ENCODE data around the gene TMEM184B. TPM values are rescaled to one million over a fixed set of nuclear protein-coding genes. Genes with fewer than 3 reads are reported as not detected.

Gene TMEM184B
- polyA plus RNA-seq, 4 donors: 37.9 to 45.4 (median 40.9) TPM

DNA sequence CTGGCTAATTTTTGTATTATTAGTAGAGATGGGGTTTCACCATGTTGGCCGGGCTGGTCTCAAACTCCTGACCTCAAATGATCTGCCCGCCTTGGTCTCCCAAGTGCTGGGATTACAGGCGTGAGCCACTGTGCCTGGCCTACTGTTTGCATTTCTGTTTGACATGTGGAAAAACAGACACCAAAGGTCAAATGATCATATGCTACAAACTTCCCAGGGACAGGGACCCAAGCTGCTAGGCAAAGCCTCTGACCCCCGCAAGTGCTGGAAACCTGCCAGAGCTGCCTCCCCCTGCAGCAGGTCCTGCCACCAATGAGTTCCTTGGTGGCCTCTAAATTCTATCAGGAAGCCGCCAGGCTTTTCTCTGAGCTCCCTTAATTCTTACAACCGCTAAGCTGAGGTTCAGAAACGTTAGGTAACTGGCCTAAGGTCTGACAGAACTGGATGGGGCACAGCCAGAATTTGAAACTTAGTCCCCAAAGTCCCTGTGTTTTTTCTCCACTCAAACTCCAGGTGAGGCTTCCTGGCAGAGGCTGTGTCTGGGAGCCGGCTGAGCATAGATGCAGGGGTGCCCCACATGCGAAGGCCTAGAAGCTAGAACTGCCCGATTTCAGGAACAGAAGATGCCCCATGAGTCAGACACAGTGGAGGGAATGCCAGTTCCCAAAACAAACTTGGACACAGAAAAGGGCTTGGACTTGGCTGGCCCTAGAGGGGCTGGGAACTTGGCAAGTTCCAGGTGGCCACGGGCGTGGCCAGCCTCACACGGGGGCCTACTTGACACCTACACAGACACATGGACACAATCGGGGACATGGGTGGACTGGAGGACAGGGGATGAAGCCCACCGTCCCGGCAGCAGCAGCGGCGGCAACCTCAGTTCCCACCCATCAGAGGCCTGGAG, 37.1 kb upstream of the TMEM184B start:
- no peak for DNase-seq (ENCODE audit: low read depth in 4 of 4, low spot score in 3 of 4)

DNA sequence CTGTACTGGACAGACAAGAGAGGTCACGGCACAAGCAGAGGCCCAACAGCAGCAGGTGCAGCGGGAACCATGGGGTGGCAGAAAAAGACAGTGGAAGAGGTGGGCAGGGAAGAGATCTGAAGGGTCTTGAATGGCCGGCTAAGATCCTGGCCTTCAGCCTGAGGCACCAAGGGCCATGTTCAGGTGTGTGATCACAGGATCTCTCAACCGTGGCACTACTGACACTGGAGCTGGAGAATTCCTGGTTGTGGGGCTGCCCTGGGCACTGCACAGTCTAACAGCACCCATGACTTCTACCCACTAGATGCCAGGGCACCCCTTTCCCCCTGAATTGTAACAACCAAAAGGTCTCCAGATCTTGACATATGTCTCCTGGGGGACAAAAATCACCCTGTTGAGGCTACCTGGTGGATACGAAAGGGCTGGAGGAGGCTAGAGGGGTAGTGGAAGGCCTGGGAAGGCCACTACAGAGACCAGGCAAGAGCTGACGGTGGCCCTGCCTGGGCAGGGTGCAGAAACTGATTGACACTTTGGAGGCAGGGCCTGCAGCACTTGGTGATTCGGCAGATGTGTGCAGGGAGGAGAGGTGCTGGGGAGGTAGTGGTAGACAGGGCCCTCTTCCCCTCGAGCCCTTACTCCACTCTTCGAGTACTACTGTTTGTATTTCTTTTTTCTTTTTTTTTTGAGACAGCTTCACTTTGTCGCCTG, 36.1 kb upstream of the TMEM184B start:
- no peak for DNase-seq (ENCODE audit: low read depth in 4 of 4, low spot score in 3 of 4)

DNA sequence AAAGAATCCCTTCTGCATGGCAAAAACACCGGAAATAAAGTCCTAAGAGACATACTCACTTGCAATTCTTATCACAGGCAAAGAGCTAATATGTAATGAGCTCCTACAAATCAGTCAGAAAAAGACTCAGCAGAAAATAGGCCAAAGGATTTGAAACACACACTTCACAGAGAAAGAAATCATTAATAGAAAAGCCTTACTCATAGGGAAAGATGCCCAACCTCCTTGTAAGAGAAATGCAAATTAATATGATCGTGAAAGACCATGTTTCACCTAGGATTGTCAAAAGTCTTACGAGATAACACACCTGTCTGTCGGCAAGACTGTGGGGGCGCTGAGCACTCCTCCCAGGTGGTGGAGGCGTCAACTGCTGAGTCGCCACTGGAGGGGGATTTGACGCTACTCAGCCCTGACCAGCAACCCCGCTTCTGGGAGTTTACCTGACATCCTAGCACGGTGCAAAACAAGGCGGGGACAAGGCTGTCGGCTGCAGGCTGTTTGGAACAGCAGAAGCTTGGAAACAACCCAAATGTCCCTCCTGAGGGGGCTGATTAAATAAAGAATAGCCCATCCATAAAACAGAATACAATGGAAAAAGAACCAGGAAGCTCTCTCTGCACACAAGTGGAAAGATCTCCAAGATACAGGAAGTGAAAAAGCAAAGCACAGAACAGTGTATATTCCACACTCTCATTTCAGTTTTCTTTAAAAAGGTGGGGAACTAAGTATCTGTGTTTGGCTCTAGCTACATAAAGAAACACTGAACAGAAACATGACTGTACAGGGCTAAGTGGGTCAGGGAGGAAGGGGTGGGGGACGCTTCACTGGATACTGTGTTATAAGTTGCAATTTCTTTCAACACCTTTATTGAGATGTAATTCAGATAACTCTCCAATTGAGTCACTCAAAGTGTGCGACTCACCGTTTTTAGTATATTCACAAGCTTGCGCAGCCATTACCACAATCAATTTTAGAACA, 33.0 kb upstream of the TMEM184B start:
- no peak for DNase-seq (ENCODE audit: low read depth in 4 of 4, low spot score in 3 of 4)

DNA sequence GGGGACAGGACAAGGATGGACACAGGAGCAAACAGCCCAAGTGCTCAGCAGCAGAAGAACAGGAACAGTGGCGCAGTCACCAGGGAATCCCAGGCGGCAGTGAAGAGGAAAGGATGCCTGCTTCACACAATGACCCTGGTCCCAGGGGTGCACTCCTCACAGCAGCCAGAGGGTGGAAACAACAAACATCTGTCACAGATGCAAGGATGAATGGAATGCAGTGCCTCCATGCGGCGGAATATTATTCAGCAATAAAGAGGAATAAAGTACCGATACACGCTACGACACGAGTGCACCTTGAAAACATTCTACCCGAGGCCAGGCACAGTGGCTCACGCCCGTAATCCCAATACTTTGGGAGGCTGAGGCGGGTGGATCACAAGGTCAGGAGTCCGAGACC, 31.7 kb upstream of the TMEM184B start:
- no peak for DNase-seq (ENCODE audit: low read depth in 4 of 4, low spot score in 3 of 4)

DNA sequence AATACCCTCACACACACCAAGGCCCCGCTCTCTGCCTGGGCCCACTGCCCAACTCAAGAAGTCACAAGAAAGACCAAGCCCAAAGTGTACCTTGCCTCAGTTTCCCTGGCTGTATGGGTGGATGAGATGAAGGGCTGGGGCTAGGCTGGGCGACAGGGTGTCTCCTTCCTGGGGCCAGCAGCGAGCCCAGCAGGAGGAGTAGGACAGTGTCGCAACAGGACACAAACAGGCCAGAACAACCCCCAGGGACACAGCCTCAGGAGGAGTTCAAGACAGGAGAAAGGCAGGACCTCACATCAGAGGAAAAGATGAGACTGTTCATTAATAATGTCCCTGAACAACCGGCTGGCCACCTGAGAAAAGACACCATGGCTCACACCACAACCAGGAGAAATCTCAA, 31.2 kb upstream of the TMEM184B start:
- DNase-seq (ENCODE audit: low read depth in 4 of 4, low spot score in 3 of 4): no peak

DNA sequence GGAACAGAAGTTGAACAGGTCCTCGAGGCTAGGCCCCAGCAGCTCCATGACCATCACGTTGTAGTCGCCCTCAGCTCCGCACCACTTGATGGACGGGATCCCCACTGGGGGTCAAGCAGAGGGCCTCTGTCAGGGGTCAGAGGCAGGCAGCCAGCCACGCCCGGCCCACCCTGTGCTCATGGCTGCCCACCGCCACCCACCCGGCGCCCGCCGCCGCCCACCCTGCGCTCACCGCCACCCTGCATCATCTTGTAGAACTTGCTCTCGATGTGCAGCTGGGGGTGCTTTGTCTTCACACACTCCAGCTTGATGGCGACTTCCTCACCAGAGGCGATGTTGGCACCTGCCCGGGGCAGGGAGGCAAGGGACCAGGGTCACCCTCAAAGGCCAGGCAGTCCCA, 30.1 kb upstream of the TMEM184B start:
- DNase-seq (ENCODE audit: low read depth in 4 of 4, low spot score in 3 of 4): no peak

DNA sequence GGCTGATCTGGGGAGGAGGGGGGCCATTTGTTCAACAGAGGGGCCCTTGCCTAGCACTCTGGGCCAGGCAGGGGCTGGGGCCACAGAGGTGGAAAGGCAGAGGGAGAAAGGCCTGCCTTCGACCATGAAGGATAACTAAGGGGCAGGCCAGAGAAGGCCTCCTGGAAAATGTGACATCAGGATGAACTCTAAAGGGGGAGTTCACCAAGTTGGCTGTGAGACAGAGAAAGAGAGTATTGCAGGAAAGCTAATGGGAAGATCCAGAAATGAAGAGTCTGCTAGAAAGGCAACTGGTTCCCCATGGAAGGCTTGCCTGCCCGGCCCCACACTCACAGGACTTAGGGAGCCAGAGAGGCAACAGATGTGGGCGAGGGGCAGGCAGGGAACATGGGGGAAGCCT, 28.1 kb upstream of the TMEM184B start:
- DNase-seq (ENCODE audit: low read depth in 4 of 4, low spot score in 3 of 4): no peak

DNA sequence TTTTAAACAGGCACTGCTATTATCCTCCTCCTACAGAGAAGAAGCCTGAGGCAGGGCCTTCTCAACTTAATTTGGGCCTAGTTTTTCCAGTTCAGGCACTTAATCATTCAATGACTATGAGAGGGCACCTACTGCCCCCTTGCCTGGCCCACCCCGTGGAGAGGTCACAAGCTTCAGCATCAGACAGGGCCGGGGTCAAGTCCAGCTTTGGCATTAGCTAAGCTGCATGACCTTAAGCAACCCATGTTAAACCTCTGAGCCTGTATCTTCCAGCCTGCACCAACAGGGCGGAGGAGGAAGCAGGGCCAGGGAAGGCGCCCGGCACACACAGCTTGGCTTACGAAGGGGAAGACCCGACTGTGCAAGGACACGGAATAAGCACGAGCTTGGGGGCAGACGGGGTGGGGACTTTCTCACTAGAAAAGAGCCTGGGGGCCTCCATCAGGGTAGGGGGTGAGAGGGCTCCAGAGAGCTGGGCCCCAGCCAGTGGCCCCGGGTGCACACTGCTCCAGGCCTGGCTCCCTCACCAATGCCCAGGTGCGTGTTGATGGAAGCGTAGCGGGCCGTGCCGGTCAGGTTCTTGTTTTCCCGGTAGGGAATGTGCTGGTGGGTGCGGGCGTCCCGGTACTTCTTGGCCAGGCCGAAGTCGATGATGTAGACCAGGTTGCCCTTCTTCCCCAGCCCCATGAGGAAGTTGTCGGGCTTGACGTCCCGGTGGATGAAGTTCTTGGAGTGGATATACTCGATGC, 27.6 kb upstream of the TMEM184B start:
- DNase-seq (ENCODE audit: low read depth in 4 of 4, low spot score in 3 of 4): no peak

DNA sequence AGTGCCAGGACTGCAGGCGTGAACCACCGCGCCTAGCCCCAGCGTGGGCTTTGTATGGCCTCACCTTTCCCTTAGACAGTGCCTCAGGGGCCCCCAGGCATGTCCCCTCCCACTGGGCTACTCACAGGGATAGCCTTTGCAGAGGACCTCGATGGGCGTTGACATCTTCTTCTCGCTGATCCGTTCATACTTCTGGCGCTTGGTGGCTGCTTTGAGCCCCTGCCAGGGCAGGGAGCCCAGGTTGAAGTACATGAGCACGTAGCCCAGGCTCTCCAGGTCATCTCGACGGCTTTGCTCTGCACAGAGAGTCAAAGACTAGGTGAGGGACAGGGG, 26.9 kb upstream of the TMEM184B start:
- no peak for DNase-seq (ENCODE audit: low read depth in 4 of 4, low spot score in 3 of 4)

DNA sequence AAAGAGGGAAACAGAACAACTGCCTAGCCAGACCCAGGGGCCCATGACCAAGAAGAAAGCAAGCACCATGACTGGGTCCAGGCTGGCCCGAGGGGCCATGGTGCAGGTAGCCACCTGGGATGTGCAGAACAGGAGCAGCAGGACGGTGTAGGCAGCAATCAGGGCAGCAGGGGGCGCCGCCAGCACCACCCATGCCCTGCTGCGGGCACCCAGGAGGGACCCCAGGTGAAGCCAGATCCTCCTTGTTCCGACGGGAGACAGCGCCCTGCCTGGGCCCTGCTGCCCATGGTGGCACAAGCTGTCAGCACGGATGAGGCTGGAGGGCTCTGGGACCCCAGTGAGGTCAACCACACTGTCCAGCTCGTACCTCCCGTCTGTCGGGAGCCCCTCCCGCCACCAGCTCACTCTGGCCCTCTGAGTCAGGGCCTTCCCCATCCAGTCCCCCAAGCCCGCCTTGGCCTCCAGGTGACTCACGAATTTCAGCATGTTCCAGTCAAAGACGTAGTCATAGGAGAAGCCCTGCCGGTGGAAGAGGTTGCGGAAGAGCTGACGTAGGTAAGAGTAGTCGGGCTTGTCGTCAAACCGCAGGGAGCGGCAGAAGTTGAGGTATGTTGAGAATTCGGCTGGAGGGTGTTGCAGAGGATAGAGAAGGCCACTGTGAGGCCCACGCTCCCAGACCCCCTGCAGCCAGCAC, 25.6 kb upstream of the TMEM184B start:
- DNase-seq (ENCODE audit: low read depth in 4 of 4, low spot score in 3 of 4): no peak

DNA sequence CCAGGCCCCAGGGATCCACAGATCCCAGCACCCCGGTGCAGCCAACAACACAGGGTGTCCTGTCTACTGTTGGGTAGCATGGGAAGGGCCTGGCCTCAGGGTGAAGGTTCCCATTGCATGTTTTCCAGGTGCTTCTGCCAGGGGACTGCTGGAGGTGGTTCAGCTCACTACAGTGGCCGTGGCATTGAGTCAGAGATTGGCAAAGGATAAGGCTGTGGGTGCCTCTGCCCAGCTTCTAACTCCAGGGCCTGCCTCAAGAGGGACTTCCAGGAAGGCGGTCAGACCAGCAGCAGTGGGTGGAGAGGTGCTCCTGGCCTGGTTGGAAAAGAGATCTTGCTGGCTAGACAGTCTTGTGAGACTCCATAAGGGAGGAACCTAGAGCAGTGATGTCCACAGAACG, 23.6 kb upstream of the TMEM184B start:
- DNase-seq (ENCODE audit: low read depth in 4 of 4, low spot score in 3 of 4): no peak

DNA sequence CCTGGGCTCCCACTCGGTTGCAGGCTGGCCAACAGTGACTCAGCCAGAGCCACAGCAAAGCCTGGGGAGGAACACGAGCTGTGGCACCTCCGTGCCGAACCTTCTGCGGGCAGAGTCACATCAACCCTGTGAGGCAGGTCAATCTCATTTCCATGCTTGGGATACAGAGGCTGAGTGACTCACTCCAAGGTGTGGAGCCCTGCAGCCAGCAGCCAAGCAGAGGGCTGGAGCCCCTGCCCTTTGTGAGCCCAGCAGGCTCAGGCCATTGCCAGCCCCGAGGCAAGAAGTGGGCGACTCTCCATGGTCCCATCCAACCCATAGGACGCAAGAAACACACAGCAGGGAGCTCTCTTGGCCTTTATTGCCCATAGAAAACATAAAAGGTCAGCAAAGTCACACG, 23.1 kb upstream of the TMEM184B start:
- no peak for DNase-seq (ENCODE audit: low read depth in 4 of 4, low spot score in 3 of 4)

DNA sequence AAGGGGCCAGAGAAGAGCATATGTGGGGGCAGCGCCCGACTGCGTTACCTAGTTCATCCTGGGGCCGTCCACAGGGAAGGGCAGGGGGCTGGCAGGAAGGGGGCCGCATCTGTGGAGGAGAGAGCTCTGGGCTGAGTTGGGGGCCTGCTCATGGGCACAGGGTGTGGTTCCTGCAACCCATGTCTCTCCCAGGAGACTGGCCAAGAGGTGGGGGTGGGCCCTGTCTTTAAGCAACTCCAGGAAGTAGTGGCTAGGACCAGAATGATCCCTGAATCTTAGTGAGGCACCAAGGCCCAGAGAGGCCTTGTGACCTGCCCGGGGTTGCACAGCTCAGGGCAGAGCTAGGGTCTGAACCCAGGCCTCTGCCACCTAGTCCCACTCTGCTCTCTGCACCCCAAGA, 22.5 kb upstream of the TMEM184B start:
- no peak for DNase-seq (ENCODE audit: low read depth in 4 of 4, low spot score in 3 of 4)

DNA sequence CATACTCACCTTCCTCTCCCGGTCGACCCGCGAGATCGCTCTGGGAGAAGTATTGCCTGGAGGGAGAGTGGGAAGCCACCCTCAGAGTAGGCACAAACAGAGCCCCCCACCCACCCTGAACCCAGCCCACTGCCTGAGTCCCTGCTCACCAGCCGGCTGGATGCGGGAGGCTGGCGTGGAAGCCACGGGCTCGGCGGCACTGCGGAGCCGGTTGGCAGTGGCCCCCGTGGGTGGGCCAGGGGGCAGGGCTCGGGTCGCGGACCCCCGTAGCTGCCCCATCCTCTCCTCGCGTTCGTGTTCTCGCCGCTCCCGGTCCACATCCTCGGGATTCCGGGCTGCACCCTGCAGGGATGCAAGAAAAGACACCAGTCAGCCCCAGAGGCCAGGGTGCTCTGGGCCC, 21.4 kb upstream of the TMEM184B start:
- no peak for DNase-seq (ENCODE audit: low read depth in 4 of 4, low spot score in 3 of 4)

DNA sequence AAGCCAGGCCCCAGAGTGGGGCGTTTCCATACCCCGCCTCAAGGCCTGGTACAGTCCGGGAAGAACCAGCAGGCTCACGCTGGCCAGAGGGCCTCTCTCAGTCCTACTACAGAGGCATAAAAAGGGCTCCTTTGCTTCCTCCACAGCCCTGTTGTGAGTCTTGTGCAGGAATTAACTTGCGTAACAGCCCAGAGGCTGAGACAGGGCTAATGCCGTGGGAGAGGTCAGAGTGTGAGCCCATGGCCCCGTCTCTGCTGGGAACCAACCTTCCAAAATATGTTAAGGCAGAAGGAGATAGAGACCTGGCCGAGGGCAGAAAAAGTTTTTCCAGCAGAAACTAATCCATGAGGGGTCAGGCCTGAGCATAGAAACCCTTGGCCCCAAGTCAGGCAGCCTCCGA, 19.9 kb upstream of the TMEM184B start:
- DNase-seq (ENCODE audit: low read depth in 4 of 4, low spot score in 3 of 4): no peak

DNA sequence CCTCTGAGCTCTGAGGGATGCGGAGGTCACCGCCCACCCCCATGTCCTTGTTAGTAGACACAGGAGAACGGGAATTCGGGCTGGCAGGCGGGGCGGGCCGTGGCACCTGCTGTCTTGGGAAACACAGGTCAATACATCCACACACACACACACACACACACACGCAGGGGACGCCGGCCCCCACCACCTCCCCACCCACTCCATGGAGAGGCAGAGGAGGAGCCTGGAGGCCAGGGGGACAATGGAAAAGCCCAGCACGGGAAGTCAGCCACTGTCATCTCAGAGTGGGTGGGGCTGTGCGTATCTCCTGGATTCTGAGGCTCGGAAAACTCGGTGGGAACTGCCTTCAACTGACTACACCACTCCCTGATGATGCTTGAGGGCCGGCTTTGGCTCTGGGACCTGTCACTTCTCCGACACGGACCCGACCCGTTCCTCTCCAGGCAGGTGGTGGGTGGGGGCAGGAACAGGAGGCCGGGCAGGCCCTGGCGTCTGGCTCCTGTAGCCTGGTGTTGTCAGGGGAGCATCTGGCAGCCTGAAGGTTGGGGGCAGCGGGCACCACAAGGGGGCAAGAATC, 18.5 kb upstream of the TMEM184B start:
- DNase-seq (ENCODE audit: low read depth in 4 of 4, low spot score in 3 of 4): no peak

DNA sequence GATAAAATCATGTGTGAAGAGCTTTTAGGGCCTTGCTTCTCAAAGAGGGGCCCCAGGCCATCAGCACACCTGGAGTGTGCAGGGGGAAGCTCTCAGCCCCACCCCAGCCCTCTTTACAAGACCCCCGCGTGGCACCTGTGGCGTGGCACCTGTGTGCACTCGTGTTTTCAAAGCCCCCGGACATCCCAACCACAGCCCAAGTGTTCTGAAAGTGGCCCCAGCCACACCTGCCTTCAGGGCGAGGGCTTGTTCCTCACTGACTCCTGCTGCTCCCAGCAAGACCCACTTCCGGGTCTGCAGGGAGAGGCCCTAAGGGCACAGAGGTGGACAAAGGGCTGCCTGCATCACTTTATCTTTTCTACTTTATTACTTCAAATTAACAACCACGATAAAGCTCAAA, 17.5 kb upstream of the TMEM184B start:
- DNase-seq (ENCODE audit: low read depth in 4 of 4, low spot score in 3 of 4): no peak

DNA sequence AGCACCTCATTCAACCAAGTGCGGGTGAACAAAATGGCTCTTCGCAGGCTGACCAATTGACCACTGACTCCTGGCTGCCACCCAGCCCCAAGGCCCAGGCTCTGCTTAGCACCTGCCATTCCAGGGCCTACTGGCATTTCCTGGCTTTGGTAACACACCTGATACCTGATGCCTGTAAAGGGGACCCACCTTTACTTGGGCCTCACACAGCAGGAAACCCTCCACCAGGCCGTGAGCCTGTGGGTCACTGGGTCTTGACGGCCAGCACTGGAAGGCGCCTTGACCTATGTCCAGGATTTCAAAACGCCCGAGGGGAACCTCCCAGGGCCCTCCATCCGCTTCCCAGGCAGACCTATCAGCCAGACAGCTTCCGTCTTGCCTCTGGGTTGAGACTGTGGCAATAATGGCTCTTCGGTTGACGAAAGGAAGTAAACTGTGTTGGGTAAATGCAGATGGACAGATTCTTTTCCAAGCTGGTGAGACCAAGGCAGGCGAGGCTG, 16.8 kb upstream of the TMEM184B start:
- no peak for DNase-seq (ENCODE audit: low read depth in 4 of 4, low spot score in 3 of 4)
